ENCODE data around the gene COL18A1.

GRCh38 chr21:45410151-45410864, 5.3 kb downstream of the COL18A1 start:
- TF ChIP-seq EZH2 (IDR thresholded peaks at IDR 0.05; ENCODE audit: borderline replicate concordance) (no peak), CTCF (IDR thresholded peaks at IDR 0.05; ENCODE audit: poor library complexity) (no peak)

Data from hepatocyte (in vitro differentiated cells).